HEK293T (cell line): ENCODE results near the gene NANOS2.

ENCODE experiments used
- FOXM1 ChIP-seq: fragments of 450-650 bp; IDR thresholded peaks from 2 replicates; pipeline ENCODE4 v1.6.1; 2017; ENCODE audit warnings: mild to moderate bottlenecking, borderline replicate concordance
- HDGF ChIP-seq: fragments of 450-650 bp; IDR thresholded peaks from 2 replicates; pipeline ENCODE4 v1.6.1; 2017; ENCODE audit warnings: antibody characterized with exemption, borderline replicate concordance

GRCh38 chr19:45883586-45883880 lies 31.0 kb downstream of the NANOS2 start:
- TF ChIP-seq FOXM1 (no peak), HDGF (no peak)
